NB4 (cell line): ENCODE results near the gene ADGRB3.

Experiments used
- CTCF ChIP-seq: IDR thresholded peaks from one replicate; pipeline ENCODE4 v1.5.1; 2012; ENCODE audit warnings: low read depth, low read length
- MYC ChIP-seq: IDR thresholded peaks from 2 replicates; pipeline ENCODE4 v1.6.1; 2011; ENCODE audit warnings: low read depth, low read length
- POLR2A ChIP-seq: IDR thresholded peaks from 2 replicates; pipeline ENCODE4 v1.6.1; 2011; ENCODE audit warnings: mild to moderate bottlenecking; ENCODE audit not compliant: insufficient read length; ENCODE audit errors: extremely low read depth

DNA sequence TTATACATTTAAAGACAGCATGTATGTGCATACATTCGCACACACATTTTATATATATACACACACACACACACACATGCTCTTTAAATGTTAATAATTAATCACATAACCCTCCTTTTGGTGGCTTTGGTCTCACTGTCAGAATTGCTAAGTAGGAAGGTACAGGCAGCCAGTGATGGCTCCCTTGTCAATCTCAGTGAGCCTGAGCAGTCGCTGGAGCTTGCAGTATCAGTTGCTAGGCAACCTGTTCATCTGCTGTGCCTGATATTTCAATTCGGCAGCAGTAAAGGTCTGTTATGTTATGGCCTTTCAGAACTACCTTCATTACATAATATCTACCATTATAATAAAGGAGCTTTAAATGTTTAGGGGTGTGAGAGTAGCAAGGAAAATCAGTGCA lies 787.4 kb downstream of the ADGRB3 start:
- TF ChIP-seq MYC (no peak), CTCF (no peak), POLR2A (no peak)
